ENCODE data around the gene DOK4. TPM values are rescaled to one million over a fixed set of nuclear protein-coding genes. Genes with fewer than 3 reads are reported as not detected.

The DOK4 gene
- total and polyA plus RNA-seq, 2 donors (not counting 3 experiments of a cell fraction or from before 2014, with no cell fraction given) = 22.3 to 23.4 TPM

GRCh38 chr16:57469917-57470470 is 16.3 kb downstream of the DOK4 start:
- intact Hi-C loops (cut with micrococcal nuclease) = loop anchor here (10.0 kb wide), 1 partner anchor 175 kb away; no protein-coding TSS in a partner anchor
- ChIA-PET POLR2A (no interaction called here), CTCF (interaction anchor here (1.3 to 3.5 kb wide), 3 partner anchors 8 to 49 kb away, joined by 3 to 17 read pairs (median 10); partner anchors contain the start of gene POLR2C)
- Histone ChIP-seq H3K27ac (ENCODE audit: insufficient read depth, low read depth, low read length) (no peak overlapping the region), H3K9ac (replicated peaks; ENCODE audit: extremely low read depth, insufficient read depth, low read length) (no peak overlapping the region), H3K4me1 (ENCODE audit: control insufficient read depth, extremely low read depth, insufficient read depth, low read length) (peaks cover 5% of the 10 kb centered on the region), H3K79me2 (ENCODE audit: control insufficient read depth, insufficient read depth, low read length) (peaks cover 1% of the 10 kb centered on the region), H3K4me2 (ENCODE audit: insufficient read depth, low read length) (no peak overlapping the region), H3K9me3 (replicated peaks; ENCODE audit: control insufficient read depth, insufficient read depth, low read length) (no peaks in the 10 kb centered on the region), H3K36me3 (ENCODE audit: control insufficient read depth in 2 of 2, extremely low read depth in 1 of 2, insufficient read depth in 2 of 2, low read length in 2 of 2) (peaks cover 13 to 58% of the 10 kb centered on the region in 2 experiments), H4K20me1 (replicated peaks; ENCODE audit: control insufficient read depth, extremely low read depth, insufficient read depth, low read length) (no peaks in the 10 kb centered on the region), H3K4me3 (replicated peaks in 1 of 3; ENCODE audit: insufficient read depth in 1 of 3, low read depth in 1 of 3, low read length in 3 of 3) (no peak overlapping the region), H2AFZ (ENCODE audit: low read depth, low read length) (no peak overlapping the region), H3K27me3 (ENCODE audit: control insufficient read depth in 2 of 2, insufficient read depth in 2 of 2, low read length in 2 of 2) (no peaks in the 10 kb centered on the region), H3K9me1 (replicated peaks; ENCODE audit: control insufficient read depth, extremely low read depth, insufficient read depth, low read length) (no peaks in the 10 kb centered on the region)
- no peak for DNase-seq (ENCODE audit: low read depth, low spot score)
- BruUV-seq (replicated peaks) = no TSS peak
- dilution Hi-C loops (cut with MboI; ENCODE audit: extremely low pct_ligation_motif_present, low sequenced_read_pairs) = no loop called here
- FAIRE-seq = no peak
- TF ChIP-seq MYC (IDR thresholded peaks at IDR 0.05; ENCODE audit: low read depth, low read length) = no peak
- TF ChIP-seq CTCF (IDR thresholded peaks at IDR 0.05; ENCODE audit: extremely low read depth in 1 of 2, insufficient read depth in 1 of 2, low read depth in 1 of 2, low read length in 2 of 2) = no peak
- no peak for TF ChIP-seq MAX (IDR thresholded peaks at IDR 0.05; ENCODE audit: insufficient read depth, insufficient read length)
- TF ChIP-seq POLR2A (IDR thresholded peaks at IDR 0.05; ENCODE audit: low read depth, low read length) = no peak
- TF ChIP-seq GATA2 (IDR thresholded peaks at IDR 0.05; ENCODE audit: insufficient read depth, insufficient read length, low read depth, low read length) = no peak
- TF ChIP-seq FOS (IDR thresholded peaks at IDR 0.05; ENCODE audit: borderline replicate concordance, insufficient read depth, low read length) = no peak
- TF ChIP-seq POLR2AphosphoS5 (IDR thresholded peaks at IDR 0.05; ENCODE audit: insufficient read depth, low read depth, low read length) = no peak
- TF ChIP-seq EZH2 (IDR thresholded peaks at IDR 0.05; ENCODE audit: borderline replicate concordance, low read depth, low read length, severe bottlenecking) = no peak
- TF ChIP-seq JUN (IDR thresholded peaks at IDR 0.05; ENCODE audit: borderline replicate concordance, insufficient read depth, insufficient read length, low read depth) = no peak

Data from endothelial cell of umbilical vein (primary cell).